ENCODE measurements around the gene MUC6.

Gene MUC6

GRCh38 chr11:1009991-1010390 is 26.5 kb downstream of the MUC6 start:
- DNase-seq (ENCODE audit: extremely low read depth in 1 of 2, low read depth in 1 of 2): no peak

GRCh38 chr11:1009371-1009770 is 27.1 kb downstream of the MUC6 start:
- no peak for DNase-seq (ENCODE audit: extremely low read depth in 1 of 2, low read depth in 1 of 2)

DNA sequence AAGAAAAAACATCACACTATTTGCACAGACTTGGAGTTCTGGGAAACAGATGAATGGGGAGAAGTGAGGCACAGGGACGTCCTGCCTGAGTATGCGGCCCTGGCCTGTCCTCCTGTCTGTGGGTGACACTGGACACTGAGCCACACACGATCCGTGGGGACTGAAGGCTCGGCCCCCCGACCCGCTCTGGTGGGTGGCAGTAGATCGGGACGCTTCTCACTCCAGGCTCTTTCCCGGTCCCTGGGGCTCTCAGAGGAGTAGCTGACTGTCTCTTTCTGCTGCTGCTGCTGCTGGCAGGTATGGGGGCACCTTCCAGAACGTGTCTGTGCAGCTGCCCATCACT is 27.7 kb downstream of the MUC6 start:
- no peak for DNase-seq (ENCODE audit: extremely low read depth in 1 of 2, low read depth in 1 of 2)

DNA sequence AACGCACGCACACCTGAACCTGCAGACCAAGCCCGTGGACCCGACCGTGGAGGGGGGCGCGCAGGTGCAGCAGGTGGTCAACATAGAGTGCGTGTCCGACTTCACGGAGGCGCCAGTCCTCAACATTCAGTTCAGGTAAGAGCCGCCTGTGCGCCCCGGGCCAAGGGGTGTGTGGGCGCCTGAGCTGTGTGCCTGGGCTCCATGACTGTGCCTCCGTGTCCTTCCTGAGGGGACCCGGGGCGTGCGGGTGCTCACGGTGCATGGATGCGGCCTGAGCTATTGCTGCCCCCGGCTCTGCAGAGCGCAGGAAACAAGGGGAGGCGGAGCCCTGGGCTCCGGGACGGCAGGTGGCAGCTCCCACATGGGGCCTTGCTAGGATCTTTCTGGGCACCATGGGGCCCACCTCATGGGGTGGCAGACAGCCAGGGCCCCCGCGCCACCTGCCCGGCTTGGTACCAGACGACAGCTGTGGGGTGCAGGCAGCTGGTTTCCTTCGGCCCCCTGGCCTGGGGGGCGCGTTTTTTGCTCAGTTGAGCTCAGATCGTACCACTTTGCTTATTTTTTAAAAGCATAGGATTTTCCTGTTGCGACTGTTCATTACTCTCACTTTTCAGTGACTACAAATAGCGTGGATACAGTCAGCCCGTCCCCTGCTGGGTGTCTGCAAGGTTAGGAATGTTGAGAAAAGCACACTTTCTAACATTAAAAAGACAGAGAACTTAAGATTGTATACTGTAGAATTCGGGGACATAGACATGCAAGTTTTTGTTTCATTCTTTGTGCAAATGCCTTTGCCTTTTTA is 28.3 kb downstream of the MUC6 start:
- no peak for DNase-seq (ENCODE audit: extremely low read depth in 1 of 2, low read depth in 1 of 2)

DNA sequence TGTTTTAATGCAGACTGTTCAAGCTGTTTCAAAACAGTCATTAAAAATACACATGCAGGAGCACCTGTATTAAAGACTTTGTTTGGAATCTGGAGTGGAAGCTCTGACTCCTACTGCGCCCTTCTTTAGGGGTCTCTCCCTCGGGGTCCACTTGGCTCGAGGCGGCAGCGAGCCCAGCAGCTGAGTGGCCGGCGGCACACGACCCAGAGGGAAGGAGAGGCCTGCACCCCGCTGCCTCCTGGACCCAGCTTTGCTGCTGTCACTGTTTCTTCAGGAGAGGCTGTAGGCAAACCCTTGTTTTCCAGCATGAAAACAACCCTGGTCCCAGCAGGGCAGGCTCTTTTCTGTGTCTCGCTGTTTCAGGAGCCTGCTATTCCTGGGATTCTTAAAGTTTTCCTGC is 29.2 kb downstream of the MUC6 start:
- no peak for DNase-seq (ENCODE audit: extremely low read depth in 1 of 2, low read depth in 1 of 2)

DNA sequence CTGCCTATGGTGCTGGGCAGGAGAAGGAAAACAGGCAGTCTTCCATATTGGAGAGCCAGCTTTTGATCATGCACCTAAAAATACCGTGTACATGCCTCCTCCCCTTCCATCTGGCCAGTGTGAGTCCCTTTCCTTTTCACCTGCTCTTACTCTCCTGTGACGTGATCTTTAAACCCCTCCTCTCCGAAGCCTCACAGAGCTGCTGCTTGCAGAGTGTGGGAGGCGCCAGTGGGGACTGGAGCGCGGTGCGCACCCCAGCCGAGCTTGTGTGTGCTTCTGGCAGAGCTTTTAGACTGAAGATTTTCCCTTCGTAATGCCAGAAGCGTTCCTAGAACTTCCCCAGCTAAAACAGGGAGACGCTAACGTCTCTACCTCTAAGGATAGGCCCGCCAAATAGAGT is 29.8 kb downstream of the MUC6 start:
- no peak for DNase-seq (ENCODE audit: extremely low read depth in 1 of 2, low read depth in 1 of 2)

GRCh38 chr11:1005928-1006327 is 30.6 kb downstream of the MUC6 start:
- no peak for DNase-seq (ENCODE audit: extremely low read depth in 1 of 2, low read depth in 1 of 2)

DNA sequence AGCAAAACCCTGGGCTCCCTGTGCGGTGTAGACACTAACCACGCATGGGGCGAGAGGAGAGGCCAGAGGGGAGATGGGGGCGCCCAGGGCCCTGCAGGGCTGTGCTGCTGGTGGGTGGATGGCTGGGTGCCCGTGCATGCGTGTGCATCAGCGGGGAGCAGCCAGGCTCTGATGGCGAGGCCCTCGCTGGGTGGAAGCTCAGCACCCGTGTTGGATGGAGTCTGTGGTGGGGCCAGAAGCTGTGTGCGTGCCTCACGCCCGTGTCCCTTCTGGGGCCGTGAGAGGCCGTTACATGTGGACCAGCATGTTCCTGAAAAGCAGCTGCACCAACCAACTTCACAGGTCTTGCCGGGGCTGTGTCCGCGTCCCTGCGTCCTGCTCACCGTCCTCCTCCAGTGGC is 33.4 kb downstream of the MUC6 start:
- DNase-seq (ENCODE audit: extremely low read depth in 1 of 2, low read depth in 1 of 2): no peak

GRCh38 chr11:1002406-1002984 is 34.0 kb downstream of the MUC6 start:
- no peak for DNase-seq (ENCODE audit: extremely low read depth in 1 of 2, low read depth in 1 of 2)

- no peak for DNase-seq (ENCODE audit: extremely low read depth in 1 of 2, low read depth in 1 of 2)
Observed at GRCh38 chr11:1001617-1002405, 34.7 kb downstream of the MUC6 start.

DNA sequence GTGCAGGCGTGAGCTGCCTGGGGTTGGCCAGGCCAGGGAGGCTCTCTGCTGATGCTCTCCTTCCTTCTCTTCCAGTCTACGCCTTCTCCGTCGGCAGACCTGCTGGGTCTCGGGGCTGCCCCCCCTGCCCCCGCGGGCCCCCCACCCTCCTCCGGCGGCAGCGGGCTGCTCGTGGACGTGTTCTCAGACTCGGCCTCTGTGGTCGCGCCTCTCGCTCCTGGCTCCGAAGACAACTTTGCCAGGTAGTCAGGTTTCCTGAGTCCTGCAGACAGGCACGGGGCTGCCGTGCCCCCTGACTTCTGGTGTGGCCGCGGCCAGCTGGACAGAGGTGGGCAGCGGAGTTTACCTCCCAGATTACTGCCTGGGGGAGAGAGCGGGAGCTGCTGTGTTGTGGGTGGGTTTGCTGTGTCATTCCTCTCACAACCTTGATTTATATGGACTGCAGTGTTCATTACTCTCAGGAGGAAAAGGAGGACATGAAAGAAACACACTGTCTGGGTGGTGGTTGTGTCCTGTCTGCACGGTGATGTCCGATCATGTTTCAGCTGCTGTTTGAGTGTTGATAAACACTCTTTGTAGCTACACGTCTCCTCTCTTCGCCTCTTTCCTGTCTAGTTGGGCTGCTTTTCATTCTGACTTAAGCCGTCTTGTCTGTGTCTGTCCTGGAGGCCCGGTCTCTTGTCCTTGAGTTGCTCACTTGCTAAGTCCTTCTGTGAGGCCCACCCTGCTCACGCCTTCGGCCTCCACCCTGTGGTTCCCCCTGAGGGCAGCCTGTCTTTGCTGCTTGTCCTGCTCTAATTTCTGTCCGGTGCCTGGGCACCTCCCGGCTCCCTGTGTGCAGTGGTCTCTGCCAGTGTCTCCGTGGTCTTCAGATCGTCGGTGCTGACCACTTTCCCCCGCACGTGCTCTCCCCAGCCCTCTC is 35.9 kb downstream of the MUC6 start:
- no peak for DNase-seq (ENCODE audit: extremely low read depth in 1 of 2, low read depth in 1 of 2)

DNA sequence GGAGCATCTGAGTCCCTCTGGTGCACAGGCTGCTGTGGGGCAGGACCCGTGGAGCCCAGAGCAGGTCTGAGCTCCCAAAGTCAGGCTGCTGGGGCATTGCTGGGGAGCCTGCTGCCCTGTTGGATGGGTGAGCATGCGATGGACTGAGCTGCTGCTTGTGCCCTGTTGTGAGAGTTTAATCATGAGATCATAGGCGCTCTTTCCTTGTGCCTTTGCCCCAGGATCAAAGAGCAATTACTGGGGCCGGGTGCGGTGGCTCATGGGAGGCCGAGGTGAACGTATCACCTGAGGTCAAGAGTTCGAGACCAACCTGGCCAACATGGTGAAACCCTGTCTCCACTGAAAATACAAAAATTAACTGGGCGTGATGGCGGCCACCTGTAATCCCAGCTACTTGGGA is 37.5 kb downstream of the MUC6 start:
- DNase-seq (ENCODE audit: extremely low read depth in 1 of 2, low read depth in 1 of 2): no peak

DNA sequence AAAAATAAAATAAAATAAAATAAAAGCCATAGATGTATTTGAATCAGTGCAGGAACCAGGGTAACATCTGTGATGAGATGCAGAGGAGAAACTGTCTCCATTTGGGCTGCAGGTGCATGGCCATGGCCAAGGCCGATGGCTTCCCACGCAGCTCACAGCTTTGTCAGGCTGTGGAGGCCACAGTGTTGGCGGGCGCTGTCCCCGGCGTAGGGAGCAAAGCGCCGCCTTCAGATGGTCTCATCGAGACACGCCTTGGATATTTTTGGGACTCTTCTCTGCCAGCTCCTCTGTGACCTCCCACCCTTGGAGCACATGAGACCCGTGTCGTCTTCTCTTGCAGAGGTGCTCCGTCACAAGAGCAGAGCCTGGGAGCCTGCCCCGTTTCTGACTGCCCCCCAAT is 38.6 kb downstream of the MUC6 start:
- no peak for DNase-seq (ENCODE audit: extremely low read depth in 1 of 2, low read depth in 1 of 2)

- no peak for DNase-seq (ENCODE audit: extremely low read depth in 1 of 2, low read depth in 1 of 2)
Observed at GRCh38 chr11:996681-997080, 39.8 kb downstream of the MUC6 start.

- no peak for DNase-seq (ENCODE audit: extremely low read depth in 1 of 2, low read depth in 1 of 2)
Observed at GRCh38 chr11:995752-996420, 40.6 kb downstream of the MUC6 start.

DNA sequence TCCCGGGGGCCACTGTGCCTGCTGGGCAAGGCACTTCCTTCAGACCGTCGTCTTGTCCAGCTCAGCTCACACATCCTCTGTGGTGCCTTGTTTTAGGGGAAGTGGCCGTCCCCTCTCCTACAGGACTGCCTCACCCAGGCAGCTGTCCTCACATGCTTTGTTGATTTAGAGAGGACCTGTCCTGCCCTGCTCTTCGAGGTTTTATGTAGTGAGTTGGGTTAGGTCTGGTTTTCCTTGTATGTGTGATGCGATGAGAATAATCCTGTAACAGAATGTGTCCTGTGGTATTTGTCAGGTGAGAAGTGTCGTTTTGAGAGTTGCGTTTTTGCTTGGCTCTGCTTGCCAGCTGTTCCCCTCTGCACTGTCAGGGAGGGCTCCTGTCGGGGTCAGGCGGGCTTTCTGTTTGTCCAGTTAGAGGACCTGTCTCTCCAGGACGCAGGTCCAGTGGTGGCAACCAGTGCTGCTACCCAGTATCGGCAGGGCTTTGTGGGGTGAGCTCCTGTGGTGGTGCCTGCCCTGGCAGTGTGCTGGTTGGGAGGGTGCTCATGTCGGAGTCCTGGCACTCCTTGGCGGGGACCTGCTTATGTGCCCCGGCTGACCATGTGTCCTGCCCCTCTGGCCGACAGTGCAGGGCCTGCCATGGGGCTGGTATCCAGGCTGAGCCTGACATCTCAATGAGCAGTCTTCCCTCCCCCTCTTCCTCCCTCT is 41.3 kb downstream of the MUC6 start:
- DNase-seq (ENCODE audit: extremely low read depth in 1 of 2, low read depth in 1 of 2): no peak

DNA sequence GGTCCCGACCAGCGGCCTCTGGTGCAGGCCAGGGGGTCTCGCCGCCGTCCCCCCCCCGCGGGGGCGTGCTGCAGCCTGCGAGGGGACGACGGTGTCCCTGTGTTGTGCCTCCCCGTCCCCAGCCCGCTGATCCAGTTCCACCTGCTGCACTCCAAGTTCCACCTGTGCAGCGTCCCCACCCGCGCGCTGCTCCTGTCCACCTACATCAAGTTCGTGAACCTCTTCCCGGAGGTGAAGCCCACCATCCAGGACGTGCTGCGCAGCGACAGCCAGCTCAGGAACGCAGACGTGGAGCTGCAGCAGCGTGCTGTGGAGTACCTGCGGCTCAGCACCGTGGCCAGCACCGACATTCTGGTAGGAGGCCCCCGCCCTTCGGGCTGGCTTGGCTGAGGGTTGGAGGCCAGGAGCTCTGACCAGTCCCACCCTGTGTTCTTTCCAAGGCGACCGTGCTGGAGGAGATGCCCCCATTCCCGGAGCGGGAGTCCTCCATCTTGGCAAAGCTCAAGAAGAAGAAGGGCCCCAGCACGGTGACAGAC is 42.8 kb downstream of the MUC6 start:
- no peak for DNase-seq (ENCODE audit: extremely low read depth in 1 of 2, low read depth in 1 of 2)

DNA sequence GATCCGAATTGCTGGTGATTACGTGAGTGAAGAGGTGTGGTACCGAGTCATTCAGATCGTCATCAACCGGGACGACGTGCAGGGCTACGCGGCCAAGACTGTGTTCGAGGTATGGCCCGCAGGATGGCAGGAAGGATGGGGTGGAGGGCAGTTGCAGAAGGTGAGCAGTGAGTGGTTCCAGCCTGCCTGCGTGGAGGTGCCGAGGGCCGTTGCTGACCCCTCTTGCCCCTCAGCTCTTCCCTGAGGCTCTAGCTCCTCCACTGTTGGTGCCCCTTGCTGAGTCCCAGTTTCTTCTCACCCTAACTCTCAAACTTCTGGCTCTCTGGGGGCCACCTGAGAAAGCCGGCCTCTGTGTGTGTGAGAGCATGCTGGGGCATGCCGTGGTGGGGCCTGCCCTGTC is 43.9 kb downstream of the MUC6 start:
- DNase-seq (ENCODE audit: extremely low read depth in 1 of 2, low read depth in 1 of 2): no peak

DNA sequence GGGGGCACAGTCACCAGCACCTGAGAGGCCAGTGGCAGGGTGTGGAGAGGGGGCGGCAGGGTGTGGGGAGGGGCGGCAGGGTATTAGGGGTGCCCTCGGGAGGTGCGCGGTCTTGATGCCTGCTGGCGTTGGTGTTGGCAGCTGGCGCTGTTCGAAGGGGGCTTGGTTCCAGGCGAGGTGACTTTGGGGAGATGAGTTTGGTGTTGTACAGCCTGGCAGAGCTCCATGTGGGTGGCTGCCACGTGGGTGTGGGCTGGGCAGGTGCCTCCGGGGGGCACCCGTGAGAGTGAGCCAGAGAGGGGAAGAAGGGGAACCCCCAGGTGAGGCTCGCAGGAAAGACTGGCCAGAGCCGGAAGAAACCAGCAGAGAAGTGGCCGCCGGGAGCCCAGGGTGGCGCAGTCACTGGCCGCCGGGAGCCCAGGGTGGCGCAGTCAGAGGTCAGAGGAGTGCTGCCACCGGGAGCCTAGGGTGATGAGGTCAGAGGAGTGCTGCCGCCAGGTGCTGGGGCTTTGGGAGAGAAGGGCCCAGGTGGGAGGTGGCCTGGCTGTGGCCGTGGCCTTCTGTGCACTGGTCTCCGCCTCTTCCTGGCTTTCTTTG is 44.7 kb downstream of the MUC6 start:
- DNase-seq (ENCODE audit: extremely low read depth in 1 of 2, low read depth in 1 of 2): no peak

All from activated CD8-positive, alpha-beta memory T cell treated with anti-CD3 and anti-CD28 coated beads for 1 hour (primary cell).